Epithelial cell of proximal tubule (primary cell): ENCODE results near the gene ABTB2. TPM values are rescaled to one million over a fixed set of nuclear protein-coding genes. Genes with fewer than 3 reads are reported as not detected.

Source experiments
- DNase-seq: peaks from one replicate; pipeline ENCODE4 v3.0.0-alpha.2; 2011; ENCODE audit warnings: low read depth
- H3K4me3 ChIP-seq: 2 replicates; pipeline ENCODE4 v1.5.1; 2011; ENCODE audit warnings: low read depth, mild to moderate bottlenecking, low read length
- CTCF ChIP-seq: conservative IDR thresholded peaks from 2 replicates; pipeline ENCODE4 v1.5.1; 2012; ENCODE audit warnings: low read depth, mild to moderate bottlenecking, low read length
- total RNA-seq: library from RNA; depleted of rRNA; stranded (reverse); fragments of >200 nt; gene quantifications from 2 replicates; pipeline ENCODE4 v1.2.3, GENCODE V29; 2015

ABTB2 gene
- total RNA-seq, 1 donor from 2014 or later, result 17.6 TPM

- no peak overlapping the region for H3K4me3 ChIP-seq
- TF ChIP-seq CTCF, result no peak
These were observed 122.6 kb downstream of the ABTB2 start for GRCh38 chr11:34235189-34235588.

GRCh38 chr11:34234086-34234740 lies 123.6 kb downstream of the ABTB2 start:
- H3K4me3 ChIP-seq, result no peak overlapping the region
- no peak for TF ChIP-seq CTCF
- peak; percentile 65 for DNase-seq

More at GRCh38 chr11:34235189-34235588, 122.6 kb downstream of the ABTB2 start:
- DNase-seq, result no peak

- no peak for DNase-seq
- H3K4me3 ChIP-seq, result no peak overlapping the region
- no peak for TF ChIP-seq CTCF
These were observed 124.6 kb downstream of the ABTB2 start for GRCh38 chr11:34233215-34233614.

- DNase-seq, result no peak
- H3K4me3 ChIP-seq, result no peak overlapping the region
- no peak for TF ChIP-seq CTCF
These were observed 125.0 kb downstream of the ABTB2 start for GRCh38 chr11:34232807-34233206.

GRCh38 chr11:34226210-34226609 lies 131.6 kb downstream of the ABTB2 start:
- H3K4me3 ChIP-seq, result no peak overlapping the region
- TF ChIP-seq CTCF, result no peak

GRCh38 chr11:34225091-34225490 lies 132.7 kb downstream of the ABTB2 start:
- TF ChIP-seq CTCF, result no peak
- DNase-seq, result no peak

More at GRCh38 chr11:34226210-34226609, 131.6 kb downstream of the ABTB2 start:
- DNase-seq, result no peak

GRCh38 chr11:34224434-34224966 lies 133.3 kb downstream of the ABTB2 start:
- no peak for DNase-seq
- H3K4me3 ChIP-seq, result no peak overlapping the region
- TF ChIP-seq CTCF, result no peak

More at GRCh38 chr11:34225091-34225490, 132.7 kb downstream of the ABTB2 start:
- H3K4me3 ChIP-seq, result no peak overlapping the region
